ES-I3 (cell line): Measurements from ENCODE around the gene ADAMTS9.

ENCODE experiments used
- H3K36me3 ChIP-seq: 2 replicates; pipeline ENCODE4 v1.6.1; 2013; ENCODE audit warnings: mild to moderate bottlenecking, low read length, control low read depth, moderate library complexity; ENCODE audit not compliant: insufficient read depth
- H3K4me1 ChIP-seq: 2 replicates; pipeline ENCODE4 v1.6.1; 2013; ENCODE audit warnings: mild to moderate bottlenecking, control low read depth, low read length; ENCODE audit not compliant: insufficient read depth
- H3K9ac ChIP-seq: 2 replicates; pipeline ENCODE4 v1.6.1; 2013; ENCODE audit warnings: low read depth, mild to moderate bottlenecking, low read length, moderate library complexity
- H3K9me3 ChIP-seq: 2 replicates; pipeline ENCODE4 v1.6.1; 2013; ENCODE audit warnings: mild to moderate bottlenecking, low read length, moderate library complexity; ENCODE audit not compliant: control insufficient read depth, insufficient read depth

Gene ADAMTS9

GRCh38 chr3:64491843-64492242, 196.0 kb downstream of the ADAMTS9 start:
- Histone ChIP-seq H3K4me1 (peaks cover 18% of the 10 kb centered on the region), H3K9me3 (no peaks in the 10 kb centered on the region), H3K36me3 (no peaks in the 10 kb centered on the region), H3K9ac (no peak overlapping the region)

GRCh38 chr3:64490180-64490724, 197.5 kb downstream of the ADAMTS9 start:
- H3K9me3 ChIP-seq: no peaks in the 10 kb centered on the region
- H3K9ac ChIP-seq: no peak overlapping the region
- H3K4me1 ChIP-seq: peaks cover 18% of the 10 kb centered on the region
- H3K36me3 ChIP-seq: no peaks in the 10 kb centered on the region

GRCh38 chr3:64489361-64490044, 198.3 kb downstream of the ADAMTS9 start:
- H3K36me3 ChIP-seq: no peaks in the 10 kb centered on the region
- peak overlapping the region; percentile 54; the same call in 1 of the 2 replicates for H3K9ac ChIP-seq
- H3K9me3 ChIP-seq: no peaks in the 10 kb centered on the region
- H3K4me1 ChIP-seq: peaks cover 18% of the 10 kb centered on the region

GRCh38 chr3:64488939-64489338, 198.9 kb downstream of the ADAMTS9 start:
- H3K9me3 ChIP-seq: no peaks in the 10 kb centered on the region
- H3K4me1 ChIP-seq: peaks cover 18% of the 10 kb centered on the region
- peak overlapping the region; percentile 44; the same call in 1 of the 2 replicates for H3K9ac ChIP-seq
- no peaks in the 10 kb centered on the region for H3K36me3 ChIP-seq

- Histone ChIP-seq H3K36me3 (no peaks in the 10 kb centered on the region), H3K4me1 (no peaks in the 10 kb centered on the region), H3K9ac (no peak overlapping the region), H3K9me3 (no peaks in the 10 kb centered on the region)
Measured at GRCh38 chr3:64484289-64484992, 203.4 kb downstream of the ADAMTS9 start.

- Histone ChIP-seq H3K9ac (no peak overlapping the region), H3K36me3 (no peaks in the 10 kb centered on the region), H3K9me3 (no peaks in the 10 kb centered on the region), H3K4me1 (no peaks in the 10 kb centered on the region)
Measured at GRCh38 chr3:64483467-64483866, 204.3 kb downstream of the ADAMTS9 start.

- H3K36me3 ChIP-seq: no peaks in the 10 kb centered on the region
- H3K9me3 ChIP-seq: 0 out of 2 replicates have a peak, but pooled peaks cover 3% of the 10 kb centered on the region
- H3K9ac ChIP-seq: no peak overlapping the region
- H3K4me1 ChIP-seq: no peaks in the 10 kb centered on the region
Measured at GRCh38 chr3:64475037-64475436, 212.8 kb downstream of the ADAMTS9 start.

GRCh38 chr3:64473466-64473865, 214.3 kb downstream of the ADAMTS9 start:
- no peak overlapping the region for H3K9ac ChIP-seq
- H3K4me1 ChIP-seq: no peaks in the 10 kb centered on the region
- H3K9me3 ChIP-seq: 0 out of 2 replicates have a peak, but pooled peaks cover 3% of the 10 kb centered on the region
- no peaks in the 10 kb centered on the region for H3K36me3 ChIP-seq

GRCh38 chr3:64470436-64470835, 217.4 kb downstream of the ADAMTS9 start:
- Histone ChIP-seq H3K36me3 (no peaks in the 10 kb centered on the region), H3K9ac (no peak overlapping the region), H3K4me1 (no peaks in the 10 kb centered on the region), H3K9me3 (0 out of 2 replicates have a peak, but pooled peaks cover 3% of the 10 kb centered on the region)

- Histone ChIP-seq H3K9ac (no peak overlapping the region), H3K4me1 (peaks cover 5% of the 10 kb centered on the region), H3K9me3 (no peaks in the 10 kb centered on the region), H3K36me3 (no peaks in the 10 kb centered on the region)
Measured at GRCh38 chr3:64467255-64467944, 220.4 kb downstream of the ADAMTS9 start.
